ENCODE measurements around the gene CLCN5.
A peak's percentile ranks its signal among the peaks of the same experiment; 100 is the strongest.
"Not testable (repeated sequence)": the region's sequence is repeated elsewhere in the genome, so short reads cannot be mapped to it uniquely, and the experiment has no call there.

The CLCN5 gene

GRCh38 chrX:49999087-49999486 lies 76.7 kb downstream of the CLCN5 start:
- DNase-seq = no peak

- DNase-seq = no peak
Observed at GRCh38 chrX:50000937-50001542, 78.6 kb downstream of the CLCN5 start.

GRCh38 chrX:50002067-50002714 lies 79.8 kb downstream of the CLCN5 start:
- DNase-seq = no peak

GRCh38 chrX:50003467-50003866 lies 81.1 kb downstream of the CLCN5 start:
- DNase-seq = no peak

GRCh38 chrX:50003927-50004326 lies 81.5 kb downstream of the CLCN5 start:
- DNase-seq = no peak

GRCh38 chrX:50025591-50025990 lies 103.2 kb downstream of the CLCN5 start:
- DNase-seq = not testable (repeated sequence)

- DNase-seq = no peak
Observed at GRCh38 chrX:50035126-50035525, 112.7 kb downstream of the CLCN5 start.

GRCh38 chrX:50036426-50036825 lies 114.0 kb downstream of the CLCN5 start:
- no peak for DNase-seq

- DNase-seq = no peak
Observed at GRCh38 chrX:50045823-50046222, 123.4 kb downstream of the CLCN5 start.

- DNase-seq = no peak
Observed at GRCh38 chrX:50049228-50049627, 126.8 kb downstream of the CLCN5 start.

- DNase-seq = no peak
Observed at GRCh38 chrX:50054147-50054546, 131.8 kb downstream of the CLCN5 start.

- no peak for DNase-seq
Observed at GRCh38 chrX:50066318-50066937, 144.0 kb downstream of the CLCN5 start.

GRCh38 chrX:50067435-50068284 lies 145.3 kb downstream of the CLCN5 start:
- peak; percentile 28 for DNase-seq

- DNase-seq = no peak
Observed at GRCh38 chrX:50068285-50068563, 145.8 kb downstream of the CLCN5 start.

- DNase-seq = no peak
Observed at GRCh38 chrX:50068893-50069292, 146.5 kb downstream of the CLCN5 start.

- no peak for DNase-seq
Observed at GRCh38 chrX:50071494-50071893, 149.1 kb downstream of the CLCN5 start.

- DNase-seq = no peak
Observed at GRCh38 chrX:50072110-50072509, 149.7 kb downstream of the CLCN5 start.

GRCh38 chrX:50073601-50074000 lies 151.2 kb downstream of the CLCN5 start:
- DNase-seq = no peak

- no peak for DNase-seq
Observed at GRCh38 chrX:50075630-50076339, 153.4 kb downstream of the CLCN5 start.

- peak; percentile 34 for DNase-seq
Observed at GRCh38 chrX:50081282-50081889, 159.0 kb downstream of the CLCN5 start.

GRCh38 chrX:50082741-50083140 lies 160.3 kb downstream of the CLCN5 start:
- DNase-seq = no peak

- DNase-seq = no peak
Observed at GRCh38 chrX:50088645-50089044, 166.2 kb downstream of the CLCN5 start.

- no peak for DNase-seq
Observed at GRCh38 chrX:50093625-50094024, 171.2 kb downstream of the CLCN5 start.
